HG02623 (cell line): Measurements from ENCODE around the gene LIN7C.
"Not testable (repeated sequence)": the region's sequence is repeated elsewhere in the genome, so short reads cannot be mapped to it uniquely, and the experiment has no call there.

Source experiments
- ATAC-seq: cut with Tn5 transposase; IDR thresholded peaks from one replicate; pipeline ENCODE4 v1.9.1; 2021; ENCODE audit warnings: moderate library complexity; ENCODE audit not compliant: unreplicated experiment

The LIN7C gene, protein sequence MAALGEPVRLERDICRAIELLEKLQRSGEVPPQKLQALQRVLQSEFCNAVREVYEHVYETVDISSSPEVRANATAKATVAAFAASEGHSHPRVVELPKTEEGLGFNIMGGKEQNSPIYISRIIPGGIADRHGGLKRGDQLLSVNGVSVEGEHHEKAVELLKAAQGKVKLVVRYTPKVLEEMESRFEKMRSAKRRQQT

DNA sequence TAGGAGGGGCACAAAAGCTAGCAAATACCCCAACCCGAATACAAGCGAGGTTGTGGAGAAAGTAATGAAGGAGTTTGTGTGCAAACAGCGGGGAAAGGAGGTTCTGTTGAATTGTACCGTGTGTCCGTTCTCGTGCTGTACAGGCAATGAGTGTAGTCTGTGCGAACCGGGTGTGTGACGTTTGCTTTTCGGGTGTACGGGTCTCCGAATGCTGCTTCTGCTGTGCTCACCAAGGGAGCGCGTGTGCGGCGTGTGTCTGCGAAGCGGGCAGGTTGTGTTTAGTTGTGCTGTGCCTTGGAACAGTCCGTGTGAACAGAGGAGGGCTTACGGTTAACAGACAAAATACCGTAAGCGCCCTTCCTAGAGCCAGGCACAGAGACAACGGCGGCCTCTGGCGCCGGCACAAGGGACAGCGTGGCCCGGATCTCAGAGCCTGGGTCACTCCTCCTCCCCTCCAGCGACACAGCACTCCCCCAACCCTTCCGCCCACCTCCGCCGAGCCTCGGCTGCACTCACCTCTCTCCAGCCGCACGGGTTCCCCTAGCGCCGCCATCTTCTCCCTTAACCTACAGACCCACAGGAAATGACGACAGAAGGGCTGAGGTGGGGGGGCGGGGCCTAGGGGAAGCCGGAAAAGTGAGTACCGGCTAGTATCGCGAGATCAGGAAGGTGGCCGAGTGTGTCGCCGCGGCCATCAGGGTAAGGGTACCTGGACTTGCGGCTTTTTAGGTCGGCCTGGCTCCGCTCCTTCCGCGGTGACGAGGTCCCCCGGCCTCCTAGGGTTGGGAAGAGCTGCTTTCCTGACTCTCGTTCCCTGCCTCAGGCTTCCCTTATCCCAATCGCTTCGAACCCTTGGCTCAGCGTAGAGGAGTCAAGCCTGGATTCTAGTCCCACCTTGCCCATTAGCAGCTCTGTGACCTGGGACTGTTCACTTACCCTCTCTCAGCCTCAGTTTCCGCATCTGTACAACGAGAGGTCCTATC lies at the start of gene LIN7C:
Gene LIN7C (minus strand): TSS at position 570 of the 983 bp plus-strand sequence. CDS start 17 bp downstream, at position 553.
- ATAC-seq, result peak; percentile 95

DNA sequence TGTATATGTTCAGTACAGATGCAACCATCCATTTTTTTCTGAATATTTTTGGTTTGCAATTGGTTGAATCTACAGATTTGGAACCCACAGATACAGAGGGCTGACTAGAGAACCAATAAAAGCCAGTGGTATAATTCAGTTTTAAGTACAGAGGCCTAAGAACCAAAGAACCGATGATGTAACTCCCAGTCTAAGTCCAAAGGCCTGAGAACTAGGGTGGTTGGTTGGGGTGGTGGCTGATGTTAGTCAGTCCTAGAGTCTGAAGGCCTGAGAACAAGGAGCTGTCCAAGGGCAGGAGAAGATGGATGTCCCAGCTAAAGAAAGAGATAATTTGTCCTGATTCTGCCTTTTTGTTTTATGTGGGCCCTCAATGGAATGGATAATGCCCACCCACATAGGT lies 48.7 kb upstream of the LIN7C start:
- no peak for ATAC-seq

DNA sequence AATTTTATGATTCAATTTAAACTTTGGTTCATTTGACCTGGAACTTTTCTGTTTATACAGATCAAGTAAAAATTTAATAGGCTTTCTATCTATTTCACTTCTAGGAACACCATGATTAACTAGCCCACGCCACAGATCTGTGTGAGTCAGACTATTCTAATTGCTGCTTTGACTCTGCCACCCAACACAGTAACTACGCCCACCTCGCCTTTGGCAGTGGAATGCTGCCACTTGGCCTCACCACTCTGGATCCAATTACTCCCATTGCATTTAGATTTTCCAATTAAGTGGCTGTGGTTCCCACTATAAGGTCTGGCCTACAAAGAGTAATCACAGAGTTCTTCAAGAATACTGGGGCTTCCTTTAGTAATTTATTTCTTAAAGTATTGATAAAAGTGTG lies 46.6 kb upstream of the LIN7C start:
- no peak for ATAC-seq

DNA sequence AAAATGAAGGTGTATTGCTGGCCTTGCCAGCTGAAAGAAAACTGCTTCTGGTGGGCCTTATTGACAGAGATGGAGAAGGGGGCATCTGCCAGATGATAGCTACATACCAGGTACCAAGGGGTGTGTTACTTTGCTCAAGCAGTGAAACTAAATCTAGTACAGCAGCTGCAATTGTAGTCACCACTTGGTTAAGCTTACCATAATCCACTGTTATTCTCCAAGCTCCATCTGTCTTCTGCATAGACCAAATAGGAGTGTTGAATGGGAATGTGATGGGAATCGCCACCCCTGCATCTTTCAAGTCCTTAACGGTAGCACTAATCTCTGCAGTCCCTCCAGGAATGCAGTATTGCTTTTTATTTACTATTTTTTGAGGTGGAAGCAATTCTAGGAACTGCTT lies 45.8 kb upstream of the LIN7C start:
- ATAC-seq, result no peak

DNA sequence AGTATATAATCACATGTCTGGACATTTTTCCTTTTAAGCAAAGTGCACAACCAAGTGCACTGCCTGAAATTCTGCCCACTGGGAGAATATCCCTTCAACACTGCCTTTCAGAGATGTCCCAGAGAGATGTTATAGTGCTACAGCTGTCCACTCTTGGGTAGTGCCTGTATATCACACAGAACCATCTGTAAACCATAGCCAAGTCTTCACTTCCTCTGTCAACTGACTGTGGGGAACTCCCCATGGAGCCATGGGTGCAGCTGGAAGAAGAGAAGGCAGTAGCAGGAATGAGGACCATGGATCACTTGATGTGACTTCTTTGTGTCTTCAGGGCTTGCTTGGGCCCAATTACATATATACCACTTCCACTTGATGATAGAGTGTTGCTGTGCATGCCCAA lies 44.6 kb upstream of the LIN7C start:
- ATAC-seq, result no peak

DNA sequence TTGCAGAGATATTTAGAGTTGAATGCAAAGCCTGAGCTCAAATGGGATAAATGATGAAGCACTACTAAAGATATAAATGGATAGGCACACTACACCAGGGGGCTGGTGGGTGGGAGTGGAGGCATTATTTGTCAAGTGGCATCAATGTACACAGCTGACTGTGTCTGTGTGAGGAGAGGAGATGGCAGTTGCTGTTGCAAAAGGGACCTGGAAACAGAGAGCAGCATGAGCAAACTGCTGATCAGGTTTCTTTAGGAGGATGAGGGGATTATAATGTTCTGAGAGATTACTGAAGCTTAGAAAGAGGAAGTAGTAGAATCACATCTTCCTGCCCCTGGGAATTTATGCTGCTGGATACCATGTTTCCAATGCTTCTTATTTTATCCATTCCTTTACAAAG lies 39.4 kb upstream of the LIN7C start:
- no peak for ATAC-seq

DNA sequence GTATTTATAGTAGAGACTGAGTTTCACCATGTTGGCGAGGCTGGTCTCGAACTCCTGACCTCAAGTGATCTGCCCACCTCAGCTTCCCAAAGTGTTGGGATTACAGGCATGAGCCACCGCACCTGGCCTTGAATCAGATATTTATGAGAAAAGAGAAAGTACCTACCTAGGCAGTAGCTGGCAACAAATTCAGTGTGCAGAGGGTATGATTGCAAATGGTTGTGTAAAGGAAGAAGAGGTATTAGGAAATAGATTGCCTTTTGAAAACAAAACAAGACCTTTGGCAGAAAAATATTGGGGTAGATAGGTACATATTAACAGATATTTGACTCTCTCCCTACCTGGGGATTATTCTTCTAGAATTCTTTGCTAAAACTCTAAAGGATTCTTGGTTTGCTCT lies 38.5 kb upstream of the LIN7C start:
- ATAC-seq, result no peak

DNA sequence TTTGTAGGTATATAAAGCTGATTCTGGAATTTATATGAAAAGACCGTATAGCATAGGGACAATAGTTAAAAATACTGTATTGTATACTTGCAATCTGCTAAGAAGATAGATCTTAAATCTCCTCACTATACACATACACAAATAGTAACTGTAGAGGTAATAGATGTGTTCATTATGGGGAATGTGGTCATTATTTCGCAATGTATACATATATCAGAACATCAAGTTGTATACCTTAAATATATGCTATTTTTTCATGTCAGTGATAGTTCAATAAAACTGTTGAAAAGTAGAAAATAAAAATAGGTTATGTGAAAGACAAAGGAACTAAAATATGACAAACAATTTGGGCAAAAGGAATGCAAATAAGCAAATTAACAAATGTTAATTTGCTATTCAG lies 35.2 kb upstream of the LIN7C start:
- no peak for ATAC-seq

DNA sequence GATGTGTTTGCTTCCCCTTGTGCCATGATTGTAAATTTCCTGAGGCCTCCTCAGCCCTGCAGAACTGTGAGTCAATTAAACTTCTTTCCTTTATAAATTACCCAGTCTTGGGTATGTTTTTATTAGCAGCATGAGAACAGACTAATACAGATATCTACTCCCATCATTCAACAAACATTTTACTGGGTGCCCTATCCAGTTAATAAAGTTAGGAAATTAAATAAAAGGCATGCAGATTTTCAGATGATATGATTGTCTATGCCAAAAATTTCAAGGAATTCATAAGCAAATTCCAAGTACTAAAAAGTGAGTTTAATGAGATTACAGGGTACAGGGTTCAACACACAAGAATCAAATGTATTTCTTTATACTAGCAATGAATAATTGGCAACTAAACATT lies 33.5 kb upstream of the LIN7C start:
- ATAC-seq, result no peak

DNA sequence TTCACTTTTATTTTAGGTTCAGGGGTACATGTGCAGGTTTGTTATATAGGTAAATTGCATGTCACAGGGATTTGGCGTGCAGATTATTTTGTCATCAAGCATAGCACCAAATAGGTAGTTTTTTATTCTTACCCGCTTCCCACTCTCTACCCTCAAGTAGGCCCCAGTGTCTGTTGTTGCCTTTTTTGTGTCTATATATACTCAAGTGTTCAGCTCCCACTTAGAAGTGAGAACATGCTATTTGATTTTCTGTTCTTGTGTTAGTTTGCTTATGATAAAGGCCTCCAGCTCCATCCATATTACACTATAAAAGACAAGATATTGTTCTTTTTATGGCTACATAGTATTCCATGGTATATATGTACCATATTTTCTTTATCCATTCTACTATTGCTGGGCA lies 28.5 kb upstream of the LIN7C start:
- ATAC-seq, result no peak

DNA sequence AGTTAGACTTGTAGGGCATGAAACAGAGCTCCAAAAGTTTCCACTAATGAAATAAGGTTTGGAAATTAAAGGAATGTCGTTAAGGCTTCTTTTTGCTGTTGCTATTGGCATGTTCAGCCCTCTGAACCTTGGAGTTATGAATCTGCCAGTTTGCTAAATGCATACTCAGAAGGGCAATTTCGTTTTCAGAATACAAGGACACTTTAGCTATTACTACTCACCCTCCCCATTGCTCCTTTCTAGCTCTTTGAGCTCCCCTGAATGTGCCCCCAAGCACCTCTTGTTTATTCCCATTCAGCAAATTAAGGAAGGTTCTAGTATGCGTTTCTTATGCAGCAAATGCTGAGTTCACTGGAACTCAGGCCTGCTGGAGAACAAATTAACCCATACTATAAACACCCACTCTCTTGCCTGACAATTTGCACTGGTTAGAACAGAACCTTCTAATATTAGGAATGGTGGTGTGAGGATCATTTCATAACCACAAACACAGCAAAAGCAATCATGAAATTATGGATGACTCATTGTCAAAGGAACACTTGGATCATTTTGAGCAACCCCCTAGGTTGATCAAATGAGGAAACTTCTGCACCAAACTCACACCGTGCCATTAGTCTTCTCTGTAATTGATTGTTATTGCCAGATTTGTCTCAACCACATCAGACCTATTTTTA lies 26.2 kb upstream of the LIN7C start:
- no peak for ATAC-seq

DNA sequence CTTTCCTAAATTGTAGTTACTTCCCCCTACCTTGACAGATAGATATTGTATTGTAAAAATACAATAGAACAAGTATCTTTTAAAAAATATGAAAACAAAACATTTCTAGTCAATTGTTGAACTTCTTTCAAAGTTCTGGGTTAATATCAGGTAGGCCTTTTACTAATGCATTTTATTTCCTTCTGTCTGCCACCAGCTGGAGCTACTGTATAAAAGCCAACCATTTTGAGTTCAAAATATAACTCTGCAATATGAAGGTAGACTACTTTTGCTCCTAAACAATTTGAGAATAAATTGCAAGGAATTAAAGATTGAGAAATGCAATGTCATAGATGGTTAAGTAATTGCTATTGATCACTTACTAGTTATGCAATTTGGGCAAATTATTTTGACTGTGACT lies 22.1 kb upstream of the LIN7C start:
- no peak for ATAC-seq

DNA sequence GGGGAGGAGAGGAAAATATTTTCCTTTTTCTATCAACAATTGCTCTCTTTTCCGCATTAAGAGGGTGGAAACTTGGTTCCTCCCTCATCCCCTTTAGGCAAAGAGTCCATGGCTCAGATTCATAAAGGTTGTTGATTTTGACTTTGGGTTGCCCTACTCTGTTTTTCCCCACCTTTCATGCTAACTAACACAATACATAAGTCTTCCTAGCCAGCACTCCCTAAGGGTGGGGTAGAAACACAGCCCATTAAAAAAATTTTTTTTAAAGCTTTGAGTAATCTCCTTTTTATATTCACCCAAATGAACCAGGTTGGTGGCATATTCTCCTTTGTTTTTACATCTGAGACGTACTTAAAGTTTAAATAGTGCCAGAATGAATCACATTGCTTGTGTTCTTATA lies 20.0 kb upstream of the LIN7C start:
- no peak for ATAC-seq

DNA sequence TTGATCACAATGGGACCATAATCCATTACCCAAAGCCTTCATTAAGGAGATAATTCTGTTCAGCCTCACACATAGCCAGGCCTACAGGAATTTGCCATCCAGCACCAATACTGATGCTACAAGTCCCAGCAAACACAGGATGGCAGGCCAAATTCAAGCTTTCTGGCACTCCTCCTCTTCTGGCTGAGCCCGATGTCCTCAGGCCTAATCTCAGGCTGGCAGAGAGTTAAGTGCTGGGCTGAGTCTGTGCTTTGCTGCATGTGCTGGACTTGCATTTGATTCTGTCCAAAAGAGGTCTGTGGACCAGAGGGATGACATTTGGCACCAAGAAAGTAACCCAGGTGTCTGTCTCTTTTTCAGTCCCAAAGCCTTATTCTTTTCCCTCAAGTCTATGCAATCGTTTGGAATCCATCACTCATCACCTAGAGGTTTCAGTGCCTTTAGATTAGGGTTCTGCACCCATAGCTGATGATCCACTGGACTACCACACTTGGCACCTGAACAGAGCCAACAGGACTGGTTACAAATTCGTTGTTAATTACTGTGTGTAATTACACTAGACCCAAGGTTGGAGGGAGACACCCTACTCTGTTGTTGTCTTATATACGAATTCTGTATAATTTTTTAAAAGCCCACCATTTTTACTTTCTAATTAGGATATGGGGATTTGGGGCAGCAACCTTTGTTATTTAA lies 19.4 kb upstream of the LIN7C start:
- no peak for ATAC-seq

DNA sequence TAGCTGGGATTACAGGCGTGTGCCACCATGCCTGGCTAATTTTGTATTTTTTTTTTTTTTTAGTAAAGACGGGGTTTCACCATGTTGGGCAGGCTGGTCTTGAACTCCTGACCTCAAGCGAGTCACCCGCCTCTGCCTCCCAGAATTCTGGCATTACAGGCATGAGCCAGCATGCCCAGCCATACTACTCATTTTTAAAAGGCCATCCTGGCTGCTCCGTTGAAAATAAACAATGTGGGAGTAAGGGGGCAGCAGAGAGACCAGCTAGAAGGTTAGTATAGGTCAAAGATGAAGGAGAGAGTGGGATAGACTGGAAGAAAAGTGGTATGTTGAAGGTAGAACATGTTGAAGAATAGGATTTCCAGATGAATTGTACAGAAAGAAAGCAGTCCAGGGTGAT lies 17.6 kb upstream of the LIN7C start:
- no peak for ATAC-seq

DNA sequence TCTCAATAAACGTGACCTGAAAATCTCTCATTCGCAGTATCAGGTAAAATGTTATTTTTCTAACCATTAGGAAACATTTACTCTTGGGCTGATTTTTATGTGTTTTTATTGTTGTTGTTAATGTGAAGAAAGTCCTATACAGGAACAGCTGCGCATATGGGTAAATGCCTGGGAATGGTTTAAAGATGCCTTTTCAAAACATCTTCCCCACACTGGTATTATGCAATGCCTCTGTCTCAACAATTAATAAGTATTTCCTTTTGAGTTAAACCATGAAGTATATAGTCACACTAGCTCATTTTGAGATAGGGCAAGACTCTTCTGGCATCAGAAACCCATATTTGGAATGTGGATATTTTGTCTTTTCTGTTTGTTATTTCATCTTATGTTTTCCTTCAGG lies 13.7 kb upstream of the LIN7C start:
- ATAC-seq, result no peak

DNA sequence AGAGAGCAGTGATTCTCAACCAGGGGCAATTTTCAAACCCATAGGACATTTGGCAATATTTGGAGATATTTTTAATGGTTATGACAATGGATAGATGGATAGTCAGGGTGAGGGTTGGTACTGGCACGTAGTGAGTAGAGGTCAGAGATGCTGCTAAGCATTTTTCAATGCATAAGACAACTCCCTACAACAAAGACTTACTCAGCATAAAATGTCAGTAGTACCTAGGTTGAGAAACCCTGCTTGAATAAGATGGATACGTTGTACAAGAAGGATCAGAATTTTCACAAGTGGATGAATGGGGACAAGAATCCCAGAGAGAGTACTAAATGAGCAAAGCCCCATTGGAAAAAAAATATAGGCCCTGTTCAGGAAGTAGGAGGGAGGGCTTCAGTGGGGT lies 11.9 kb upstream of the LIN7C start:
- ATAC-seq, result no peak

DNA sequence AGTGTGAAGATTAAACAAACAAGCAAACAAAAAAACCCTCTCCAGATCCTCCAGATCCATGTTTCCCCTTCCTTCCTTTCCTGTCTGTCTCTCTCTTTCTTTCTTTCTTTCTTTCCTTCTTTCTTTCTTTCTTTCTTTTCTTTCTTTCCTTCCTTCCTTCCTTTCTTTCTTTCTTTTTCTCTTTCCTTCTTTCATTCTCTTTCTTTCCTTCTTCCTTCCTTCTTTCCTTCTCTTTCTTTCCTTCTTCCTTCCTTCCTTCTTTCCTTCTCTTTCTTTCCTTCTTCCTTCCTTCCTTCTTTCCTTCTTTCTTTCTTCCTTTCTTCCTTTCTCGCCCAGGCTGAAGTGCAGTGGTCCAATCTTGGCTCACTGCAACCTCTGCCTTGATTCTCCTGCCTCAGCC lies 10.9 kb upstream of the LIN7C start:
- not testable (repeated sequence) for ATAC-seq

DNA sequence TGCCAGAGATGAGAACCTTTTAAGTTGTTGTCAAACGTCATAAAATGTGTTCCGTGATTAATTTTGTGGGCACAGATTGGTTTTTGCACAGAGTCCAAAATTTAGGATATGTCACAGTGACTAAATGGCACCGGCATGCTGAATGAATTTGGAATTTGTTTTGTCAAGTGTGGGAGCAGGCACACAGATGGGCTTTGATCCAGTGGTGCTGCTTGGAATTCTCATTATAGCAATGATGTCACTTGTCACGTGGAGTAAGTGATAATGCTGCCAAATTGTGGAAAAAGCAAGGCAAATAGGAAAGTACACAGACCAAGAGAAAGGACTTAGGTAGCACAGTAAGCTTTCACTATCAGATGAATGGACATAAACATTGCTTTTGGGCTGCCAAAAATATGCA lies 8.0 kb upstream of the LIN7C start:
- no peak for ATAC-seq

DNA sequence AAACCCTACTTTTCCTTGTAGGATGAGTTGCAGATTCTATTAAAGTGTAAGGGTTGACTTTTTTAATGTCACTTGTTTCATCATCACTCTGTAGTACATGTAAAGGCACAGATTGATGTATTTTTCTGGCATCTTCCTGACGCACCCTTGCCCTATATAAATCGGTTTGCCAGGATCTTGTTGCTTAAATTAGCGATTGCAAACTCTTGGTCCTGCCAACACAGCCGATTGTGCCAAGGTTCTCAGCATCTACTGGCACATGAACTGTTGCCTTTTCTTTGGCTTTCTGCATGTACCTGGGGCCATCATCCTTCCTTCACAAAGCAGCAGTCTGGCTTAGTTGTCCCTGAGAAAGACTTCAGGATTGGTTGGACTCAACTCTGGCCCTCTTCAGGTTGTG lies 7.5 kb upstream of the LIN7C start:
- ATAC-seq, result no peak

DNA sequence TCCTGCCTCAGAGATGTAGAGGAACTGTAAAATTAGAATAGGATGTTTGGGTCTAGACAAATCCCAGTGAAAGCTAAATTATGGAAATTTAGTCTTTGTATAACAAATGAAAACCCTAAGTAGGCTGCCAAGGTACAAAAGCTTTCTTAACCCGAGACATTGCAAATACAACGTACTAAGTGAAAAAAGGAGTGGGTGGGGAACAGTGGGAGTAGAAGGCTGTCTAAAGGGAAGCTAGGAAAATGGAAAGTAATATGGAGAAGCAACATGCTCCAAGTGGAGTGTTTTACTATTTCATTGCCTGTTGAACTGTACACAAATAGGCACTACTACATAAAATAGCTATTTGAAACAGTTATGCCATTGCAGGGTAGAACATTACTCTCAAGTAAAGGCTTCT lies 6.8 kb upstream of the LIN7C start:
- no peak for ATAC-seq
